HG03159 (cell line): ENCODE results near the gene PRDM15.
A peak's percentile ranks its signal among the peaks of the same experiment; 100 is the strongest.

Experiments used
- ATAC-seq: cut with Tn5 transposase; IDR thresholded peaks from one replicate; pipeline ENCODE4 v1.9.1; 2021; ENCODE audit warnings: mild to moderate bottlenecking, moderate library complexity; ENCODE audit not compliant: unreplicated experiment

Gene PRDM15

DNA sequence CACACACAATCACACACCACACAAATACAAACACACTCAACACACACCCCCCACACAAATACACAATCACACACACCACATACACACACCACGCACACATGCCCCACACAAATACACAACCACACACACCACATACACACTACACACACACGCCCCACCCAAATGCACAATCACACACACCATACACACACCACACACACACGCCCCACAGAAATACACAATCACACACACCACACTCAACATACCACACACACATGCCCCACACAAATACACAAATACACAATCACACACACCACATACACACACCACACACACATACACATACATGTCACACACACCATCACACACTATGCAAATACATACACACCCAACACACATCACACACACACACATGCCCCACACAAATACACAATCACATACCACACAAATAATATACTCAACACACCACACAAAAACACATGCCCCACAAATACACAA, 50.2 kb downstream of the PRDM15 start:
- ATAC-seq = no peak

DNA sequence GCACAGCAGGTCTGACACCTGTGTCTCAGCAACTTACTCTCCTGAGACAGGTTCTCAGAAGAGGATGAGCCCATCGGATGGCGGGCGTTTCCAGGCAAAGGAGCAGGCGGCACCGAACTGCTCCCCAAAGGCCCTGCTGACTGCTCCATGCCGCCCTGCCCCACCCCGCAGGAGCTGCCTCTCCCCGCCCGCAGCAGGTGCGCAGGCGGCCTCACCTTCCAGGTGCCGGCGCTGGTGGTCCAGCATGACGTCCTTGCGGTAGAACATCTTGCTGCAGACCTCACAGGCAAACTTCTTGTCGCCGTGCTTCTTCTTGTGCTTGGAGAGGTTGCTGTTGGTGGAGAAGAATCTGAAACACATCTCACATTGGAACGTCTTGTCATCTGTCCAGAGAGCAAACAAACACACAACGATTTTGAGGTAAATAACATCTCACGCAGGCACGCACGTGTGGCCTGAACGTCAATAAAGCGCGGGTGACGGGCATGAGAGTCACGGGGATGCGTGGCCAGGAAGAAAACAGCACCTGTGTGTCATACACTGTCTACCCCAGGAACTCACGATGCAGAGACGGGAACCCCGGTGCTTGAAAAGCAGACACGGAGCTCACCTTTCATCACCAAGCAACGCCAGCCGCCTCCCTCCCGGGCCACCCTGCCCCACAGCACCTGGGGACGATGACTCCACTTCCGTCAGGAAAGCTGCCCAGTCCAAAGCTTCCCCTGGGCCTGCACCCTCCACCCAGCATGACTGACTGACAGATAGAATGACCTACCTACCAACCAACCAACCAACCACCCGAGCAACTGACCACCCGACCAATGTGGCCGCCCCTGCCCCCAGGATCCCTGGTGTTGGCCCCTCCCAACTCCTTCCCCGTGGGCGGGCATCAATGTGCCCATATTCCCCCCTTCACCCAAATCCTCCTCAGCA, 50.9 kb downstream of the PRDM15 start:
- ATAC-seq = no peak

DNA sequence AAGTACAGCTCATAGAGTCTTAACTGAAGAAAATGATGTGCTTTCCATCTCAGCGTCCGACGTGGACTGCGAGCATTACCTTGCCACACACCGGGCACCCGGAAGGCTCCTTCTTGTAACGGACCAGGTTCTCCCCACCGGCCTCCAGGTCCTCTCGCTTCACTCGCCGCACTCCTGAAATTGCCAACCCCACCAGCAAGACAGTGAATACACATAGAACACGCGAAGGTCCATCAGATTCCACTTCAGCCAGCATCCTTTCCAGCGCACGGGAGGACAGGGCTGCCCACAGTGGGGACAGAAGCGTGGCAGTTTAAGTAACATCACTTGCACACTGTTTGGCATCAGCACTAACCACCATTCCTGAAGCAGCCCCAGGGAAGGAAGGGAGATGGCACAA, 53.3 kb downstream of the PRDM15 start:
- ATAC-seq = no peak

DNA sequence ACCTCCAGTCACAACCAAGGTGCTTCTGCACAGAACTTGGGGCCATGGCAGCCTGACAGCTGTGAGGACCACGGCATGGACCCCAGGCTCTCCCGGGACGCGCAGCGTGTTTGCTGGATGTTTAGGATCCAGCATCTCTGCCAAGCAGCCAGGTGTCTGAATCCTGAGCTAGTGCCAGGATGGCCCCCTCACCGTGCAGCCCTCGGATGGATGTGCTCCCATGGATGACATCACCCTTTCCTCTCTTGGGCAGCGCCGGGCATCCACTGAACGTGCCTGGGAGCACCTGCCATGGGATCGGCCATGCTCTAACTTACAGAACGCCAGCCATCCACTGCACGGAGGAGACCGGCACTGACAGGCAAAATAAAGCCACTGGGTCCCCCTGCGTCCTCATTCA, 53.9 kb downstream of the PRDM15 start:
- no peak for ATAC-seq

DNA sequence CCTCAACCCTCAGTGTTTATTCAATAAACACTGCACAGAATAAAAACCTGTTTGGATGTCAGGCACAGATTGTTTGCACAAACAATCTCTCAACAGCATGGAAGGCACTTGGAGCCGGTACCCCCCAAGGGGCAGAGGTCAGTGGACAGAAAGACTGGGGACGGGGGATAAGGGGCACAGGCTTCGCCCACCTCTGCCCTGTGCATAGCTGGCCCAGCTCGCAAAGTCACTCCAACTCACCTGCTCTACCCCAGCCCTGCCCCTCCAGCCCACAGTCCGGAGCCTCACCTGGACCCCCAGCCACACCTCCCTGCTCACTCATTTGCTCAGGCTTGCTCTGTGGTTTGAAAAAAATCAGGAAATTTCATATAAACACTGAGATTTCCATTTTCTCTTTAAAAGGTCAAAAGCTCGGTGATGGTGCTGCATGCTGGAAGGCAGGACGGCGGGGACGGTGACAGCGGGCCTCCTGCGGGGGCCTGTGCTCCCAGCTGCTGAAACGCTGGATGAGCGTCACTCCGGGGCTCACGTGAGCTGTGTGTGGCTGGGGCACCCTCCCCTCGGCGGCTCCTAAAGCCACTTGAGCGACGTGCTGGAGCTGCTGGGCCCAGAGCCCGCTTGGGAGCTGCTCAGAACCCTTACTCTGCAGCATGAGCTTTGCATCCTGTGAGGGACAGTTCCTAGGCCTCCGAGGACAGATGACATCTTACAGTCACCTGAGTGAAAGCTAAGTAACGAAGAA, 54.5 kb downstream of the PRDM15 start:
- no peak for ATAC-seq

DNA sequence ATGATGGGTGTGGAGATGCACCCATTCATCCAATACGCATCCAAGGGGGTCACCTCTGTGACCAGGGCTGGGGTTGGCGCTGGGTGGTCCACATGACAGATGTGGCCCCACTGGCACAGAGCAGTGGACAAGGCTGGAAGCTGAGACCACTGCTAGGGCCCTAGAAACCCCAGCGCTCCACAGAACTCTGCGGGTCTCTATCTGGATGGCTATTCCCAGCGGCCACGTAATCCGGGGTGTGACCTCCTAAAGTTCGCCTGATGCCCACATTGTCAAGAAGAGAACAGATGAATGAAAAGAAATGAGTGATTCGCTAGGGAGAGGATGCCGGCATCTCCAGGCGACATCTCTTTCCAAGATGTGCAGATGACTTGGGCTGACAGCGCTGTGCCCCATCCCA, 55.2 kb downstream of the PRDM15 start:
- no peak for ATAC-seq

DNA sequence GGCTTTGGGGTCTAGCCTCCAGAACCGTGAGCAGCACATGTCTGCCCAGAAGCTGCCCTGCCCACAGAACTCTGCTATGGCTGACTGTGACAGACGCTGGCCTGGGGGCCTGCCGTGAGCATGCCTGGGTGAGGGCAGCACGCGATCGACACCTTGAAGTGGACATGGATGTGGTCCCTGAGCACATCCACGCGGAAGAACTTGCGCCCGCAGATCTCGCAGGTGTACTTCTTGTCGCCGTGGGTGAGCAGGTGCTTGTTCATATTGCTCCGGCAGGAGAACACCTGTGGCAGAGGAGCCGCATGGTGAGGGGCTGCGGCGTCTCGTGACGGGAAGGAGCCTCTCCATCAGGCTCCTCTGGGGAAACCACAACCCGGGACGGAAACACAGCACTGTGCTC, 56.0 kb downstream of the PRDM15 start:
- ATAC-seq = no peak

DNA sequence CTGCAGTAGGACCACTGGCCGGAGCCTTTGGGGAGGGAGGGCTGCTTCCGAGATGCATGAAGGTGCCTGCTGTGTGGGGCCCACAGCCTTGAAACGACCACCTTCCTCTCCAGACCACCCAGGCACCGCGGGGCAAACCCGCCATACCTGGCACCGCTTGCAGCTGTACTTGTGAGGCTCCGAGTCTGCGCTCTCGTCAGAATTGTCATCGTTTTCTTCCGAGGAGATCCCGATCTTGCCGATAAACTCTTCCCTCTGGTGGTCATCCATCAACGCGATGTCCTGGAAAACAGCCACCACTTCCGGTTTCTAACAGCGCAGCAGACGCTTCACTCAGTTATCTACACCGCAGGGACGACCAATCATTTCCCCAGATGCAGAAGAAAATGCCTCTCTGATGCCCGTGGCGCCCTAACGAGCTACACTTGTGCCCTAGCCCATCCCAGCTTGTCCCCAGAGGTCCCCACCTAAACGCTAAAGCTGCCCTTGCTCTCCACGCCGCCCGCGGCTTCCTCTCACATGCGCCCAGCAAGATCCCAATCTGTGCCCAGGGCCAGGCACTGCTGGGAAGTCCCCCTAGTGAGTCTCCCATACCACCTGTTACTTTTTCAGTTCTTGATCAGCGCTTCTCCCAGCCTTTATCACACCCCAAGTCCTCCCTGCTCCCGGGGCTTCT, 57.2 kb downstream of the PRDM15 start:
- no peak for ATAC-seq

DNA sequence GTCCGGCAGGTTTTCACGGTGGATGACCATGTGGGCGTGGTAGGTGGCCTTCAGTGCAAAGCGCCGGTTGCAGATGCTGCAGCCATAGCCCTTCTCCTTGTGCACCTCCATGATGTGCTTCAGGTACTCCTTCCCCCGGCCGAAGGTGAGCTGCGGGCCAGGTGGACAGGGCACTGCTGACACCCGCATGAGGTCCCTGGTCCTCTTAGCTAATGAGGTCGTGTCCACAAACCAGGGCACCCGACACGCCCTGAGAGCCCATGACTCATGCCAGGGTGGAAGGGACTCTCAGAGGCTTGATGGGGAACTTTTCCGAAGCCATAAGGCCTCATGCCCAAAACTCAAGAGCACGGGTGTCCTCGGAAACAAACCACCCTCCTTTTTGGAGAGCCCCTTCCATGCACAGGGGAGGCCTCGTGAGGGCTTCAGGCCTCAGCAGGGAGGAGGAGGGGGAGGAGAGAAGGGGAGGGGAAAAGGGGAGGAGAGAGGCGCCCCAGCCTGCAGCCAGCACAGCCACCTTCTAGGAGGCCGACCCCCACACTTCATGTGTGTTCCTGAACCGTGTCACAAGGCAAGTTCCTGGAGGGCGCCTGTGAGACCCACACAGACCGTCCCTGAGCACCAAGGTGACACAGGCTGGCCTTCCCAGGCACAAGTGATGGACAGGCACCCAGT, 57.9 kb downstream of the PRDM15 start:
- no peak for ATAC-seq

DNA sequence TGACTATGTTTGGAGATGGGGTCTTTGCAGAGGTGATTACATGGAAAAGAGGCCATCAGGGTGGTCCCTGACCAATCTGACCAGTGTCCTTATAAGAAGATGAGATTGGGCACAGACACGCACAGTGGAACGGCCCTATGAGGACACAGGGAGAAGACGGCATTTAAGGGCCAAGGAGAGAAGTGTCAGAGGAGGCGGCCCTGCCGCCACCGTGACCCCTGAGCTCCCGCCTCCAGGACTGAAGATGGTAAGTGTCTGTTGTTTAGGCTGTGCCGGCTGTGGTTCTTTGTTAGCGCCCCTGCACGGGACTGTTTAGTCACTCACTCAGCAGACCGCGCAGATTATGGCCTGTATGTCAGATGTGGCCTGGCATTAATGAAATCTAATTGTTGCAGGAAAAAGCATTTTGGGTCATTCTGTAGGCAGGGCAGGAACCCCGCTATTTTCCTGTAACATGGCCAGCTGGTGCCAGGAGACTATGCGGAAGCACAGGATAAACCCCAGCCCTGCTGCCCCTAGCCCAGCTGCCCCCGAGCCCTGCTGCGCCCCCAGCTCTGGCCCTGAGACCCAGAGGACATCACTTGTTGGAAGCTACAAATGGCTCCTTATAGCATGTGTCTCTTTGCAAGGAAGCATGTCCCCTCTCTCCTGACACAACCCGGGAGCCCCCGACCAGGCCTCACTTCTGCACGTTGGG, 58.6 kb downstream of the PRDM15 start:
- no peak for ATAC-seq

DNA sequence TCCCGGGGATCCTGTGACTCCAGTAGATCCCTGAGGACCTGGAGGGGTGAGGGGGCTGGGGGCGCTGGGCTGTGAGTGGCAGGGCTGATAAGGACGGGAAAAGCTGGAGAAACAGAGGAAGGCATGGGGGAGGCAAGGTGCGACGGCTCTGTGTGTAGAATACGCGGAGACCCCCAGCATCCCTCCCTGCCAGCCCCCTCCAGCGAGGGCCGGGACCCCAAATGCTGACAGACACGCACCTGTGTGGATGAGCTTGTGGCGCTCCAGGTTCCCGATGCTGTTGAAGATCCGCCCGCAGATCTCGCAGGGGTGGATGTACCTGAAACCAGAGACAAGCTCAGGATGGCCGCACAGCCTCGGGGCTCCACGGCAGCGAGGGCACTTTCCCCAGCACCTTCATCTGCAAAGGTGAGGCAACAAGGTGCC, 59.3 kb downstream of the PRDM15 start:
- no peak for ATAC-seq

DNA sequence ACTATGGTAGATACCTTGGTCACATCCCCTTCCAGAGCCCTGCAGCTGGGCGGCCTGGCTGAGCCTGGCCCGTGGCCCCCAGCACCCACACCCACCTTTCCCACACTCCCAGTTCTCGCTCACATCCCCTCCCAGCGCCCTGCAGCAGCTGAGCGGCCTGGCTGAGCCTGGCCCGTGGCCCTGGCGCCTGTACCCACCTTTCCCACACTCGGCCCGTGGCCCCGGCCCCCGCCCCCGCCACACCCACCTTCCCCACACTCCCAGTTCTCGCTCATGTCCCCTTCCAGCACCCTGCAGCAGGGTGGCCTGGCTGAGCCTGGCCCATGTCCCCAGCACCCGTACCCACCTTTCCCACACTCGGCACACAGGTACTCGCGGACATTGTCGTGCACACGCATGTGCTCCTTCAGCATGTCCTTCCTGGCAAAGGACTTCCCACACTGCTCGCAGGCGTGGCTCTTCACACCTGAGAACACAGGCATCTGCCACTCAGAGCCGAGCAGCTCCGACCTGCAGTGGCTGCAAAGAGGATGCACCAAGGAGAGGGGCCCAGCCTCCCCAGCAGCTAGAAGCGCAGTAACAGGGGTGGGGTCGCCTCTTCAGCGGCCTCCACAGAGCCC, 59.8 kb downstream of the PRDM15 start:
- no peak for ATAC-seq

DNA sequence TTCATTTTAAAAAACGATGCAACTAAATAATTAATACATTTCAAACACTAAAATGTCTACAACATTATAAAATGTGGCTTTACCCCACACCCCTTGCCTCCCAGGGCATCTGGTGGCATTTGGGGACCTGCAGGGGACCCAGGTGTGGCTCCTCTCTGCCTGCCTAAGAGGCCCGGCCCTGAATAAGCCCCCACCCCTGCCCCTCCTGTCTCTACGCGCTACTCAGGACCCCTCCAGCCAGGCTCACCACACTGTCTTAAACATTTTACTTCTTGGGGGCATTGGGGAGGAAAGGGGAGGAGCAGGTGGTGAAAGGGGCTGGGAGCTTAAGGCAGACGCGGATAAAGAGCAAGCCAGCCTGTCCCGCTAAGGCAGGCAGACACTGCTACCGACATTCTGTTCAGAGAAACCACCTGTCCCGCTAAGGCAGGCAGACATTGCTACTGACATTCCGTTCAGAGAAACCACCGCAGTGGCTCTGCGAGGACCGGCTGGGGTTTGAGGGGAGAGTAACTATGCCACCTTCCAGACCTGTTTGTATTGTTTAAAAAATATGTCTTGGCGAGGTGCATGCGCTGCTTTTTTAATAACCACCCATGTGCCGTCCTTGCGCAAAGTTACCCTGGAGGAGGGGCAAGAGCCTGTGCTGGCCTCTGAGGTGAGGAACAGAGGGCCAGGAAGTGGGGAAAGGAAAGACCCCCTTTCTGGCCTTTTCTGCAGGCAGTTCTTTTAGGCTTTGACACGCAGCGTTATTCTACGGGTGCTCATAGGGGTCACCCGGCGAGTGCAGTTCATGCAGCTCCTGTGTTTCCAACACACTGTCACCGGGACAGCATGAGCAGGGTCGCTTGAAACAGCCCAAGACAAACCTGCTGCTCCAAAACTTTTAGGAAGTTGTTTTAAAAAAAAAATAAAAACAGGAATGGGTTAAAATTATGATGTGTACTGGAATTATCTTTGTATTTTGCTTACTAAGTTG, 61.0 kb downstream of the PRDM15 start:
- ATAC-seq = no peak

DNA sequence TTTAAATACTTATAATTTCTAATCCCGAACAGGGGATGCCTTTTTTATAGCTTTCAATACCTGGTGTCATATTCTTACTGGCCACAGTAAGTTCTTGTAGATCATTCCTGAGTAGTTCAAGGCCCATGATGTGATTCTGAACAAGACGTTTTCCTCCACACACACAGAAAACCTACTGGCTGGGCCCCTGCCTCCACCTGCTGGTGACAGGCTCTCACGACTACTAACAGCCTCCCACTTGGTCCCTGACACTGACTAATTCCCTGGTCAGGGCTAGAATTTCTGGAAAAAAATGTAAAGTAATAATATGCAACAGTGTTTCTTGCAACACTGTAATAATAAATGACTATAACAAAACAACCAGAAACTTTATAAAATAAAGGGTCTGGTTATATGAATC, 61.9 kb downstream of the PRDM15 start:
- peak; percentile 67 for ATAC-seq

DNA sequence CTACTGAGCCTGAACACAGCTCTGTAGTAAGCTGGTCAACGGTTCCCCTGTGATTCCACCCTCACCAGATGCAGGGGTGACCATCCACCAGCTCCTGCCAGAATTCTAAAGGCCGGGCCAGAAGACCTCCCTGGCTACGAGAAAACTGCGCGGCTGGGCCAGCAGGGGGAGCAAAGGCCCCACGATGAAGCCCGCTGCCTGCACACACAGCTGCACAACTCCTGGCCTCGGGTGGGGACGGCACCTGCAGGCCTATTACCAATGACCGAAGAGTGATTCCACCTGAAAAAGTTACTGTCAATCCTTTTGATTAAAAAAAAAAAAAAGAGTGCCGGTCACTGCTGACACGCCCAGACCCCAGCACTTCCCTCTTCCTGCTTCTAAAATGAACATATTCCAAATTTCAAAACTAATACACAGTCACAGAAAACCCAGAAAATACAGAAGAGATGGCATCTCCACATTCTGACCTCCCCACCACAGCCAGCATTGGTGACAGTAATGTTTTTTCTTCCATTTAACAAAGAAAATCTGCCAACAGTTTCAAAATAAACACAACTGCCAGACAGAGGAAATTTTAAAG, 62.5 kb downstream of the PRDM15 start:
- ATAC-seq = peak; percentile 71

DNA sequence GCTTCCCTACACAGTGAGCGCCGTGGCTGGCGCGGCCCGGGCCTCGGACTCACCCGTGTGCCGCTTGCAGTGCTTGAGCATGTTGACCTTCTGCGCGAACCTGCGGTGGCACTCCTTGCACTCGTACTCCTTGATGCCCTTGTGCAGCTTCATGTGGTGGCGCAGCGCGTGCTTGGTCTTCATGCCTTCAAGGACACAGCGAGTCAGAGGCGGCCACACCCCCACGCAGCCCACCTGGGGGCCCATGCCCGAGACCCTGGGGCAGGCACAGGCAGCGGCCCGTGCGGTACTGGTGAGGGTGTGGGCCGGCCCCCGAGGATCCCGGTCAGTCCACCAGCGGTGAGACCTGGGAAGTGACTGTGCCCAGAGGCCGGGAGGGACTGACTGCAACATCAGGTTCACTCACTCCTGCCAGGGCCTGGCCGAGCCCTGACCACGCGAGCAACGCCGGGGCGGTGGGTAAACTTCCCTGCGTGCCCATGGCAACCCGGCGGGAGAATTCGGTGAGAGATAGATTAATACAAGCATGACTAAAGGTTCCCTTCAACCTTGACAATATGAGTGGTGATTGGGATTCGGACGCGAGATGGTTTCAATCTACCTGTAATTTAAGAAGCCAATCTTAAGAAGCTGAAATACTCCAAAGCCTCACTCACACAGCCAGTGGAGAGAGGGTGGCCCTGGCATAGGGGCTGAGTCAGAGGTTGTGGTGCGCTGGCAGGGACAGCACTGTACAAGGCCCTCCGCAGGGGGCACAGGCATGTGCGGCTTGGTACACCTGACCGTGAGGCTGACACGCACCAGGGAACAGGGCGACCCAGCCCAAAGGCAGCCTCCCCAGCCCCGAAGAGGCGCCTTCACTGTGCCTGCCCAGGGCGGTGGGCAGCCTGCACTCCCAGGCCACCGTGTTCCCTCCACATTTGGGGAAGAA, 63.2 kb downstream of the PRDM15 start:
- no peak for ATAC-seq

DNA sequence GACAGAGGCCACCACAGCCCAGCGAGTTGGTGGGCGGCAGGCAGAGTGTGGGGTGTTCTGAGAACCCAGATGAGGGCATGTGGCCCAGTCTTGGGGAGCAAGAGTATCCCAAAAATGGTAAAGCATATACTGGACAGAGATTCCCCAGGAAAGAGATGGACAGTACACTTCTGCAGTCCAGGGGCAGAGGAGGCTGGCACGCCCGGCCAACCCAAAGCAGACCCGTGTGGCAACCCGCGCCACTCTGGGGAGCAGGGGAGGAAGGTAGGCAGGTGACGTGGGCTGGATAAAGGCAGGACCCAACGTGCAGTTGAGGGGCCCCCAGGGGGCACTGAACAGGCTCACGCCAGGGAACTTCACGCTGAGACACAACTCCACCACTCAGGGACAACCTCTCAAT, 65.9 kb downstream of the PRDM15 start:
- no peak for ATAC-seq
